Bladder microvascular endothelial cell (primary cell): ENCODE data around the gene LRP5. TPM values are rescaled to one million over a fixed set of nuclear protein-coding genes. Genes with fewer than 3 reads are reported as not detected.

Experiments
- total RNA-seq: library from RNA; depleted of rRNA; stranded (reverse); fragments of >200 nt; gene quantifications from 2 replicates; pipeline ENCODE4 v1.2.3, GENCODE V29; 2014

The LRP5 gene
- 12.8 and 146 TPM in 2 replicates for total RNA-seq

GRCh38 chr11:68312117-68312779 lies at the start of gene LRP5:
Gene LRP5, plus strand, starts transcription at chr11:68312591. Its CDS starts 124 bp downstream, at chr11:68312715.

GRCh38 chr11:68271781-68272608 lies 40.4 kb upstream of the LRP5 start, which contains the start of gene C11orf24:
Gene C11orf24, minus strand, starts transcription at chr11:68271973. Its CDS starts 8,206 bp downstream, at chr11:68263767.

GRCh38 chr11:68460741-68461574 lies 148.6 kb downstream of the LRP5 start, which contains the start of gene PPP6R3:
Gene PPP6R3, plus strand, starts transcription at chr11:68460752. Its CDS starts 76,913 bp downstream, at chr11:68537665.

Other genes starting within 250 kb of the LRP5 start
- gene CHKA, start 191.2 kb upstream of the LRP5 start, total RNA-seq: 14.6 and 49.6 TPM in 2 replicates
- gene KMT5B, start 99.3 kb upstream of the LRP5 start, total RNA-seq: 16.4 and 36.7 TPM in 2 replicates
- 4.9 and 8.9 TPM in 2 replicates for gene C11orf24, start 40.6 kb upstream of the LRP5 start, total RNA-seq
- gene PPP6R3, start 148.2 kb downstream of the LRP5 start, total RNA-seq: 90.7 and 170 TPM in 2 replicates